Measurements from ENCODE around the gene HM13. TPM values are rescaled to one million over a fixed set of nuclear protein-coding genes. Genes with fewer than 3 reads are reported as not detected.
A peak's percentile ranks its signal among the peaks of the same experiment; 100 is the strongest.

The HM13 gene
- polyA plus RNA-seq, 1 donor (not counting 4 experiments of a cell fraction or from before 2014, with no cell fraction given), result 127 TPM

GRCh38 chr20:31489152-31489551 lies 25.1 kb upstream of the HM13 start:
- Histone ChIP-seq H3K9ac (ENCODE audit: control insufficient read depth, extremely low read depth, insufficient read depth, low read length) (no peak overlapping the region), H3K9me1 (ENCODE audit: control insufficient read depth, extremely low read depth, insufficient read depth, low read length) (no peaks in the 10 kb centered on the region), H4K20me1 (ENCODE audit: control insufficient read depth, extremely low read depth, insufficient read depth, low read length) (no peaks in the 10 kb centered on the region), H3K4me1 (ENCODE audit: control insufficient read depth, extremely low read depth, insufficient read depth, low read length) (no peaks in the 10 kb centered on the region), H3K4me3 (ENCODE audit: control insufficient read depth in 2 of 3, extremely low read depth in 1 of 3, insufficient read depth in 2 of 3, low read depth in 1 of 3, low read length in 3 of 3) (no peak overlapping the region), H3K27ac (ENCODE audit: control insufficient read depth, insufficient read depth, low read length) (no peak overlapping the region), H3K79me2 (ENCODE audit: control insufficient read depth, insufficient read depth, low read length) (no peaks in the 10 kb centered on the region), H3K27me3 (ENCODE audit: control insufficient read depth, extremely low read depth, insufficient read depth, low read length) (peaks cover 15% of the 10 kb centered on the region), H2AFZ (ENCODE audit: control insufficient read depth, low read length) (no peak overlapping the region), H3K9me3 (ENCODE audit: control insufficient read depth, low read depth, low read length) (no peaks in the 10 kb centered on the region), H3K4me2 (ENCODE audit: control insufficient read depth, extremely low read depth, insufficient read depth, low read depth, low read length) (no peak overlapping the region), H3K36me3 (ENCODE audit: control insufficient read depth in 2 of 2, extremely low read depth in 1 of 2, insufficient read depth in 2 of 2, low read length in 2 of 2) (no peaks in the 10 kb centered on the region)
- DNase-seq (ENCODE audit: low read depth, low spot score) (no peak), FAIRE-seq (no peak)
- dilution Hi-C loops (cut with MboI; ENCODE audit: extremely low pct_ligation_motif_present, low sequenced_read_pairs), result no loop called here
- no peak for TF ChIP-seq EZH2 (IDR thresholded peaks at IDR 0.05; ENCODE audit: low read length)

DNA sequence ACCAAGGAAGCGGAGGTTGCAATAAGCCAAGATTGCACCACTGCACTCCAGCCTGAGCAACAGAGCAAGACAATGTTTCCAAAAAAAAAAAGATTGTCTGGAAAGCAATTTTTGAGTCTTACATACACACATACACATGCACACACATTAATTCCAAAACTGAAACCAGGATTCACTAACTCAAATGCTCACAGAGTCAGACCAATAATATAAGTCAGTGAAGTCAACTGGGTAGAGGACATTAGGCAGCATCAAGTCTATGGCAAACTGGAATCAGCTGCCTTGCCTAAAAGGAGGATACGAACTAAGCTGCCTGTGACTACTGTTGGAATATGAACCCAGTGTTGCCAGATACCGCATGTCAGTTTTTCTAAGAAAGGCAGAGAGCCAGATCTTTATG lies 23.5 kb upstream of the HM13 start:
- TF ChIP-seq CTCF (optimal IDR thresholded peaks at IDR 0.05 in 1 of 3, IDR thresholded peaks at IDR 0.05 in 1 of 3, conservative IDR thresholded peaks at IDR 0.05 in 1 of 3; ENCODE audit: extremely low read depth in 1 of 3, insufficient read depth in 2 of 3, low read length in 3 of 3) (no peak), EZH2 (IDR thresholded peaks at IDR 0.05; ENCODE audit: low read length) (no peak)
- no peak overlapping the region for H3K4me3 ChIP-seq (ENCODE audit: control insufficient read depth in 2 of 3, extremely low read depth in 1 of 3, insufficient read depth in 2 of 3, low read depth in 1 of 3, low read length in 3 of 3)
- no peaks in the 10 kb centered on the region for H3K79me2 ChIP-seq (ENCODE audit: control insufficient read depth, insufficient read depth, low read length)
- no peaks in the 10 kb centered on the region for H3K9me1 ChIP-seq (ENCODE audit: control insufficient read depth, extremely low read depth, insufficient read depth, low read length)
- no peaks in the 10 kb centered on the region for H3K4me1 ChIP-seq (ENCODE audit: control insufficient read depth, extremely low read depth, insufficient read depth, low read length)
- no peaks in the 10 kb centered on the region for H3K36me3 ChIP-seq (ENCODE audit: control insufficient read depth in 2 of 2, extremely low read depth in 1 of 2, insufficient read depth in 2 of 2, low read length in 2 of 2)
- H3K9ac ChIP-seq (ENCODE audit: control insufficient read depth, extremely low read depth, insufficient read depth, low read length), result no peak overlapping the region
- FAIRE-seq (no peak), DNase-seq (ENCODE audit: low read depth, low spot score) (no peak)
- H3K9me3 ChIP-seq (ENCODE audit: control insufficient read depth, low read depth, low read length), result no peaks in the 10 kb centered on the region
- no peak overlapping the region for H3K27ac ChIP-seq (ENCODE audit: control insufficient read depth, insufficient read depth, low read length)
- H2AFZ ChIP-seq (ENCODE audit: control insufficient read depth, low read length), result no peak overlapping the region
- no peaks in the 10 kb centered on the region for H4K20me1 ChIP-seq (ENCODE audit: control insufficient read depth, extremely low read depth, insufficient read depth, low read length)
- peaks cover 1% of the 10 kb centered on the region for H3K27me3 ChIP-seq (ENCODE audit: control insufficient read depth, extremely low read depth, insufficient read depth, low read length)
- no peak overlapping the region for H3K4me2 ChIP-seq (ENCODE audit: control insufficient read depth, extremely low read depth, insufficient read depth, low read depth, low read length)
- dilution Hi-C loops (cut with MboI; ENCODE audit: extremely low pct_ligation_motif_present, low sequenced_read_pairs), result no loop called here

GRCh38 chr20:31494131-31494530 lies 20.1 kb upstream of the HM13 start:
- Histone ChIP-seq H3K79me2 (ENCODE audit: control insufficient read depth, insufficient read depth, low read length) (no peaks in the 10 kb centered on the region), H3K27ac (ENCODE audit: control insufficient read depth, insufficient read depth, low read length) (no peak overlapping the region), H3K9me1 (ENCODE audit: control insufficient read depth, extremely low read depth, insufficient read depth, low read length) (no peaks in the 10 kb centered on the region), H3K9ac (ENCODE audit: control insufficient read depth, extremely low read depth, insufficient read depth, low read length) (no peak overlapping the region), H3K4me3 (ENCODE audit: control insufficient read depth in 2 of 3, extremely low read depth in 1 of 3, insufficient read depth in 2 of 3, low read depth in 1 of 3, low read length in 3 of 3) (no peak overlapping the region), H3K9me3 (ENCODE audit: control insufficient read depth, low read depth, low read length) (no peaks in the 10 kb centered on the region), H3K27me3 (ENCODE audit: control insufficient read depth, extremely low read depth, insufficient read depth, low read length) (peaks cover 11% of the 10 kb centered on the region), H3K4me2 (ENCODE audit: control insufficient read depth, extremely low read depth, insufficient read depth, low read depth, low read length) (no peak overlapping the region), H2AFZ (ENCODE audit: control insufficient read depth, low read length) (no peak overlapping the region), H3K36me3 (ENCODE audit: control insufficient read depth in 2 of 2, extremely low read depth in 1 of 2, insufficient read depth in 2 of 2, low read length in 2 of 2) (no peaks in the 10 kb centered on the region), H4K20me1 (ENCODE audit: control insufficient read depth, extremely low read depth, insufficient read depth, low read length) (no peaks in the 10 kb centered on the region), H3K4me1 (ENCODE audit: control insufficient read depth, extremely low read depth, insufficient read depth, low read length) (no peaks in the 10 kb centered on the region)
- FAIRE-seq (no peak), DNase-seq (ENCODE audit: low read depth, low spot score) (peak; percentile 23)
- dilution Hi-C loops (cut with MboI; ENCODE audit: extremely low pct_ligation_motif_present, low sequenced_read_pairs), result no loop called here
- no peak for TF ChIP-seq EZH2 (IDR thresholded peaks at IDR 0.05; ENCODE audit: low read length)
- peak; percentile 49 to 68 (median 51) for TF ChIP-seq CTCF (optimal IDR thresholded peaks at IDR 0.05 in 1 of 3, IDR thresholded peaks at IDR 0.05 in 1 of 3, conservative IDR thresholded peaks at IDR 0.05 in 1 of 3; ENCODE audit: extremely low read depth in 1 of 3, insufficient read depth in 2 of 3, low read length in 3 of 3)
